Coronary artery (tissue), 2 donors: ENCODE data around the gene MACROD2.

Experiments
- DNase-seq: peaks from one replicate; pipeline ENCODE4 v3.0.0-alpha.2; 2017; ENCODE audit warnings: low spot score
- H3K27ac ChIP-seq, 2 donors: fragments of 200-600 bp; sonication (generic); one replicate each; pipeline ENCODE4 v1.5.1; 2016 to 2019
- H3K4me3 ChIP-seq: fragments of 200-600 bp; sonication (generic); 2 replicates; pipeline ENCODE4 v1.5.1; 2016; ENCODE audit warnings: mild to moderate bottlenecking, moderate library complexity
- CTCF ChIP-seq: fragments of 200-600 bp; sonication (generic); IDR thresholded peaks from one replicate; pipeline ENCODE4 v1.5.1; 2019; ENCODE audit warnings: antibody characterized with exemption

Gene MACROD2

GRCh38 chr20:15834857-15835256 lies 1839.5 kb downstream of the MACROD2 start:
- no peak for DNase-seq
- no peak for TF ChIP-seq CTCF
- no peak overlapping the region for H3K27ac ChIP-seq
- no peak overlapping the region for H3K4me3 ChIP-seq

GRCh38 chr20:15835811-15836210 lies 1840.5 kb downstream of the MACROD2 start:
- Histone ChIP-seq H3K27ac (no peak overlapping the region), H3K4me3 (no peak overlapping the region)
- no peak for TF ChIP-seq CTCF
- no peak for DNase-seq

- no peak for TF ChIP-seq CTCF
- H3K4me3 ChIP-seq = no peak overlapping the region
- H3K27ac ChIP-seq = no peak overlapping the region
Observed at GRCh38 chr20:15836634-15837033, 1841.3 kb downstream of the MACROD2 start.

GRCh38 chr20:15837563-15837962 lies 1842.2 kb downstream of the MACROD2 start:
- DNase-seq = no peak
- TF ChIP-seq CTCF = no peak
- H3K27ac ChIP-seq = no peak overlapping the region
- H3K4me3 ChIP-seq = no peak overlapping the region

More at GRCh38 chr20:15836634-15837033, 1841.3 kb downstream of the MACROD2 start:
- DNase-seq = no peak

GRCh38 chr20:15838466-15838865 lies 1843.2 kb downstream of the MACROD2 start:
- Histone ChIP-seq H3K27ac (no peak overlapping the region), H3K4me3 (no peak overlapping the region)
- DNase-seq = no peak
- TF ChIP-seq CTCF = no peak

GRCh38 chr20:15840636-15841301 lies 1845.5 kb downstream of the MACROD2 start:
- no peak for TF ChIP-seq CTCF
- no peak overlapping the region for H3K4me3 ChIP-seq
- no peak for DNase-seq
- no peak overlapping the region for H3K27ac ChIP-seq

- Histone ChIP-seq H3K4me3 (no peak overlapping the region), H3K27ac (no peak overlapping the region)
- no peak for DNase-seq
- TF ChIP-seq CTCF = no peak
Observed at GRCh38 chr20:15842872-15843271, 1847.6 kb downstream of the MACROD2 start.
